ENCODE measurements around the gene ALDH4A1. TPM values are rescaled to one million over a fixed set of nuclear protein-coding genes. Genes with fewer than 3 reads are reported as not detected.

ALDH4A1 gene
- total RNA-seq, 4 donors from 2014 or later, result 25.1 to 29.5 (median 27.2) TPM

DNA sequence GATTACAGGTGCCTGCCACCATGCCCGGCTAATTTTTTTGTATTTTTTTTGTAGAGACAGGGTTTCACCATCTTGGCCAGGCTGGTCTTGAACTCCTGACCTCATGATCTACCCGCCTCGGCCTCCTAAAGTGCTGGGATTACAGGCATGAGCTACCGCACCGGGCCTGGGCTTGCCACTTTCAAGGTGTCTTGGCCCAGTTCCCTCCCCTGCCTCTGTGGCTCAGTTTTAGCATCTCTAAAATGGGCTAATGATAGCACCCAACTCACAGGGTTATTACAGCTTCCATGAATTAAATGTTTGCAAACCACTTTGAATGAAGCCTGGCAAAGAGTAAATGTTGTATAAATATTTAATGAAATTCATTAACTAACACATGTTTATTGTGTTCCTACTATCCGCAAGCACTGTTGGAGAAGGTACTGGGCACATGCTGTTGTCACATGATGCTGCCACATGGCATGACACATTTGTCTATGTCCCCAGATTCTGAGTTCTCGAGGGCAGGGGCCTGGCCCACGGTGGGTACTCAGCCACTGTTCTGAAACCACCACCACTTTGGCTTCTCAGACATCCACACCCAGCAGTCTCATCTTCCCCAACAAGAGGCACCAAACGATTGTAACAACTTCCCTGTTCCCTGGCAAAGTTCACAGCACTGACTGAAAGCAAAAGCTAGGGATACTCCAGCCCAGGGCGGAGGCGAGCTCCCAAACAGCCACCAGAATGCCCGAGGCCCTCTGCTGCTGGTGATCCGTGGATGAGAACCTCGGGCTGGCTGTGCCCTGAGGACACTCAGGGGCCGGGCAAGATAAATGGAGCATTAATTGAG is 44.4 kb upstream of the ALDH4A1 start:
- no peak overlapping the region for H3K4me3 ChIP-seq
- WGBS, result 76% methylated on average over 12 of the region's 15 CpGs
- no peaks in the 10 kb centered on the region for H3K27me3 ChIP-seq
- H3K9me3 ChIP-seq, result no peaks in the 10 kb centered on the region
- intact Hi-C loops (cut with DNase I), result no loop called here
- H3K27ac ChIP-seq (replicated peaks in 1 of 4), result peak overlapping the region; percentile 85 to 95 (median 94)
- peaks cover 78 to 100% (median 95%) of the 10 kb centered on the region in 4 donors for H3K4me1 ChIP-seq
- DNase-seq (ENCODE audit: extremely low spot score), result no peak
- no peaks in the 10 kb centered on the region for H3K36me3 ChIP-seq
- TF ChIP-seq POLR2AphosphoS5 (IDR thresholded peaks at IDR 0.05), result peak in 1 of 2 donors; percentile 17
- TF ChIP-seq POLR2A (IDR thresholded peaks at IDR 0.05; ENCODE audit: low read depth), result no peak
- TF ChIP-seq, protein P1, sequence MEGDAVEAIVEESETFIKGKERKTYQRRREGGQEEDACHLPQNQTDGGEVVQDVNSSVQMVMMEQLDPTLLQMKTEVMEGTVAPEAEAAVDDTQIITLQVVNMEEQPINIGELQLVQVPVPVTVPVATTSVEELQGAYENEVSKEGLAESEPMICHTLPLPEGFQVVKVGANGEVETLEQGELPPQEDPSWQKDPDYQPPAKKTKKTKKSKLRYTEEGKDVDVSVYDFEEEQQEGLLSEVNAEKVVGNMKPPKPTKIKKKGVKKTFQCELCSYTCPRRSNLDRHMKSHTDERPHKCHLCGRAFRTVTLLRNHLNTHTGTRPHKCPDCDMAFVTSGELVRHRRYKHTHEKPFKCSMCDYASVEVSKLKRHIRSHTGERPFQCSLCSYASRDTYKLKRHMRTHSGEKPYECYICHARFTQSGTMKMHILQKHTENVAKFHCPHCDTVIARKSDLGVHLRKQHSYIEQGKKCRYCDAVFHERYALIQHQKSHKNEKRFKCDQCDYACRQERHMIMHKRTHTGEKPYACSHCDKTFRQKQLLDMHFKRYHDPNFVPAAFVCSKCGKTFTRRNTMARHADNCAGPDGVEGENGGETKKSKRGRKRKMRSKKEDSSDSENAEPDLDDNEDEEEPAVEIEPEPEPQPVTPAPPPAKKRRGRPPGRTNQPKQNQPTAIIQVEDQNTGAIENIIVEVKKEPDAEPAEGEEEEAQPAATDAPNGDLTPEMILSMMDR (IDR thresholded peaks at IDR 0.05), result no peak
- TF ChIP-seq EP300 (IDR thresholded peaks at IDR 0.05), result no peak

DNA sequence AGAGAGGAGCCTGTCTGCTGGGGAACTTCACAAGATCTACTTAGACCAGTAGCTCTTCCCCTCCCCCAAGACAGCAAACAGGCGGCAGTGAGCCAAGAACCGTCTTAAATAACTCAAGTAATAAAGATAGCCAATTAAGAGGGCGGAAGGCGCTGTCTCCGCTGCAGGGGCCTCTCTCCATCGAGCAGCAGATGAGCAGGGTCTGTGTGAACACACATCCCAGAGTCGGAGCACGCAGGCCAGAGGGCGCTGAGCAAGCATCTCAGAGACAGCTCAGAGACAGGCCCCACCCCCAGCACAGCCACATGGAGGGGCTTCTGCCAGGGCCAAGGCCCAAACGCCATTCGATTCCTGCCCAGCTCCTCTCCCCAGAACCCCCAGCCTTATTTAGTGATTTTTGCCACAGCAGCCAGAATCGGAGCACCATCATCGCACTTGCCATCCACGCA is 43.1 kb upstream of the ALDH4A1 start:
- Histone ChIP-seq H3K4me3 (no peak overlapping the region), H3K27me3 (no peaks in the 10 kb centered on the region), H3K36me3 (no peaks in the 10 kb centered on the region), H3K9me3 (no peaks in the 10 kb centered on the region), H3K4me1 (peaks cover 79 to 100% (median 95%) of the 10 kb centered on the region in 4 donors), H3K27ac (replicated peaks in 1 of 4) (peak overlapping the region; percentile 49 to 95 (median 80))
- intact Hi-C loops (cut with DNase I), result no loop called here
- 54% methylated on average over 12 of the region's 14 CpGs for WGBS
- TF ChIP-seq EP300 (IDR thresholded peaks at IDR 0.05) (no peak), POLR2A (IDR thresholded peaks at IDR 0.05; ENCODE audit: low read depth) (no peak)
- no peak for DNase-seq (ENCODE audit: extremely low spot score)

DNA sequence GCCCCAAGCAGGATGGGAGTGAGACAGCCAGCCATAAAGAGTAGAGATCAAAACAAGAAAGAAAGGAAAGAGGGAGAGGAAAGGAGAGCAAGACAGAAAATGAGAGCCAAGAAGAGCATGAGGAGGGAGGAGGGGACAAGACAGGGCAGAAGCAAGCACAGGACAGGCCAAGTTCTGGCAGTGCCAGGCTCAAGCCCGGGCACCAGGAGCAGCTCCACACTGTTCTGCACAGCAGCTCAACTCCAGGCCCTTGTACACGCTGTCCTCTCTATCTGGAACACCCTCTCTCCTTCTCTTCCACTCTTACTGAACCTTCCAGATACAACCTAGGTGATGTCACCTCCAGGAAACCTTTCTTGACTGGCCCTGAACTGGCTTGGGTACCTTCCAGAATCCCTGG is 42.5 kb upstream of the ALDH4A1 start:
- peaks cover 78 to 100% (median 95%) of the 10 kb centered on the region in 4 donors for H3K4me1 ChIP-seq
- intact Hi-C loops (cut with DNase I), result no loop called here
- DNase-seq (ENCODE audit: extremely low spot score), result no peak

DNA sequence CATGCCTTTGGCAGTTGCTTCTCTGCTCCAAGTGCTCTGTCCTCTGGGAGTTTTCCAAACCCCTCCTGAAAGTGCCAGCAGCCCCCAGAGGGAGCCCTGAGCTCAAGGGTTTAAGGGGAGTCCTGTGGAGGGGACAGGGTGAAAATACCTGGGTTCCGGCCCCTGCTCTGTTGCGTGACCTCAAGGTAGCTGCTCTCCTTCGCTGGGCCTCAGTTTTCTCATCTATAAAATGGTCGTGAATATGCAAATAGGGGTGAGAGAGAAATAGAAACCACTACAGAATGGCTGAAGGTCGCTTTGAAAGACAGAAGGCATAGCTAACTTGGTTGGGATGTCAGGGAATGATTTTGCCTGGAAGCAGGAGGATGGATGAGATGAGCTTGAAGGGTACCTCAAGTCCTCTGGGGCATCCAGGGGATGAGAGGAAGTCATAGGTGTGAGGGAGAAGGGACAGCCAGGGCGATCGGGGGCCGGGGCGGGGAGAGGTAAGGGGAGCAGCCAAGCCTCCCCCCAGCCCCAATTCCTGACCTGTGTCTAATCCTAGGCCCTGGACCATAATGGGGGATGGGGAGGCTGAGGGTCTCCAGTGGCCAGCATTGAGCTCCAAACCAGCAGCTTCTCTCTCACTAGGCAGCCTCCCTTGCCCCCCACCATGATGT is 41.7 kb upstream of the ALDH4A1 start:
- H3K27me3 ChIP-seq, result no peaks in the 10 kb centered on the region
- WGBS, result 97% methylated on average over 9 of the region's 9 CpGs
- H3K4me1 ChIP-seq, result peaks cover 78 to 100% (median 95%) of the 10 kb centered on the region in 4 donors
- H3K4me3 ChIP-seq, result no peak overlapping the region
- H3K9me3 ChIP-seq, result no peaks in the 10 kb centered on the region
- intact Hi-C loops (cut with DNase I), result no loop called here
- no peaks in the 10 kb centered on the region for H3K36me3 ChIP-seq
- DNase-seq (ENCODE audit: extremely low spot score), result no peak
- peak overlapping the region in 3 of 4 donors; percentile 65 to 95 (median 95) for H3K27ac ChIP-seq (replicated peaks in 1 of 4)
- TF ChIP-seq, protein P1 (IDR thresholded peaks at IDR 0.05), result no peak
- TF ChIP-seq POLR2AphosphoS5 (IDR thresholded peaks at IDR 0.05) (no peak), POLR2A (IDR thresholded peaks at IDR 0.05; ENCODE audit: low read depth) (no peak), EP300 (IDR thresholded peaks at IDR 0.05) (no peak)

More for the DNA sequence above, 42.5 kb upstream of the ALDH4A1 start:
- WGBS, result 66% methylated on average over 2 of the region's 2 CpGs
- TF ChIP-seq EP300 (IDR thresholded peaks at IDR 0.05), result no peak
- TF ChIP-seq POLR2AphosphoS5 (IDR thresholded peaks at IDR 0.05), result peak in 1 of 2 donors; percentile 32
- Histone ChIP-seq H3K27ac (replicated peaks in 1 of 4) (peak overlapping the region; percentile 49 to 95 (median 80)), H3K9me3 (no peaks in the 10 kb centered on the region), H3K27me3 (no peaks in the 10 kb centered on the region), H3K4me3 (no peak overlapping the region), H3K36me3 (no peaks in the 10 kb centered on the region)

DNA sequence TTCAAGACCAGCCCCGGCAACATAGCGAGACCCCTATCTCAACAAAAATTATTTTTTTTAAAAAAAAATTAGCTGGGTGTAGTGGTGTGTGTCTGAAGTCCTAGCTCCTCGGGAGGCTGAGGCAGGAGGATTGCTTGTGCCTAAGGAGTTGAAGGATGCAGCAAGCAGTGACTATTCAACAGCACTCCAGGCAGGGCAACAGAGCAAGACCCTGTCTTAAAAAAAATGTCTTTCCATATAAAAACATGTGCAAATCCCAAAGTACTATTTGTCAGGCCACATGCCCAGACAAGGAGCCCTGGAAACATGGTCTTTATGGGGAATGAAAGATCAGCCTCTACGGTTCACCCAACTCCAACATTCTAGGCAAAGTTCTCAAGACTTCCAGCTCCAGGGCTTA is 40.8 kb upstream of the ALDH4A1 start:
- H3K27me3 ChIP-seq, result no peaks in the 10 kb centered on the region
- no peaks in the 10 kb centered on the region for H3K9me3 ChIP-seq
- no peak overlapping the region for H3K27ac ChIP-seq (replicated peaks in 1 of 4)
- WGBS, result 100% methylated on average over 4 of the region's 4 CpGs
- DNase-seq (ENCODE audit: extremely low spot score), result no peak
- TF ChIP-seq POLR2A (IDR thresholded peaks at IDR 0.05; ENCODE audit: low read depth) (no peak), EP300 (IDR thresholded peaks at IDR 0.05) (no peak), POLR2AphosphoS5 (IDR thresholded peaks at IDR 0.05) (no peak)
- TF ChIP-seq, protein P1 (IDR thresholded peaks at IDR 0.05), result no peak
- H3K4me1 ChIP-seq, result peaks cover 77 to 100% (median 95%) of the 10 kb centered on the region in 4 donors
- no peaks in the 10 kb centered on the region for H3K36me3 ChIP-seq
- no peak overlapping the region for H3K4me3 ChIP-seq
- intact Hi-C loops (cut with DNase I), result no loop called here

Measured in esophagus muscularis mucosa (tissue), 4 donors.